Activated CD8-positive, alpha-beta memory T cell treated with anti-CD3 and anti-CD28 coated beads for 1 hour (primary cell): ENCODE data around the gene ATP2A2.
"Not testable (repeated sequence)": the region's sequence is repeated elsewhere in the genome, so short reads cannot be mapped to it uniquely, and the experiment has no call there.

ENCODE experiments used
- DNase-seq, 2 donors: peaks; one replicate each; pipeline ENCODE4 v3.0.0-alpha.2; 2020; ENCODE audit warnings: low read depth in 1 of 2; ENCODE audit errors: extremely low read depth in 1 of 2

ATP2A2 gene

GRCh38 chr12:110280779-110281548, at the start of gene ATP2A2:
ATP2A2 (plus strand) TSS chr12:110281247; CDS start chr12:110281790, 543 bp downstream.
- DNase-seq, result peak; percentile 61 to 84

- no peak for DNase-seq
Observed at GRCh38 chr12:110233212-110233903, 47.7 kb upstream of the ATP2A2 start.

- DNase-seq, result no peak
Observed at GRCh38 chr12:110234331-110234751, 46.7 kb upstream of the ATP2A2 start.

GRCh38 chr12:110234755-110235154, 46.3 kb upstream of the ATP2A2 start:
- DNase-seq, result no peak

- no peak for DNase-seq
Observed at GRCh38 chr12:110235383-110235782, 45.7 kb upstream of the ATP2A2 start.

- DNase-seq, result no peak
Observed at GRCh38 chr12:110243227-110243626, 37.8 kb upstream of the ATP2A2 start.

- no peak for DNase-seq
Observed at GRCh38 chr12:110244372-110244771, 36.7 kb upstream of the ATP2A2 start.

GRCh38 chr12:110244829-110245228, 36.2 kb upstream of the ATP2A2 start:
- DNase-seq, result no peak

GRCh38 chr12:110245369-110245772, 35.7 kb upstream of the ATP2A2 start:
- DNase-seq, result peak; percentile 0 to 26

GRCh38 chr12:110246636-110247339, 34.3 kb upstream of the ATP2A2 start:
- no peak for DNase-seq

GRCh38 chr12:110247340-110248095, 33.5 kb upstream of the ATP2A2 start:
- no peak for DNase-seq

GRCh38 chr12:110248096-110248447, 33.0 kb upstream of the ATP2A2 start:
- DNase-seq, result no peak

GRCh38 chr12:110249105-110249504, 31.9 kb upstream of the ATP2A2 start:
- DNase-seq, result no peak

- no peak for DNase-seq
Observed at GRCh38 chr12:110249716-110250225, 31.3 kb upstream of the ATP2A2 start.

- no peak for DNase-seq
Observed at GRCh38 chr12:110251381-110251780, 29.7 kb upstream of the ATP2A2 start.

- no peak for DNase-seq
Observed at GRCh38 chr12:110252716-110253115, 28.3 kb upstream of the ATP2A2 start.

GRCh38 chr12:110253176-110253575, 27.9 kb upstream of the ATP2A2 start:
- no peak for DNase-seq

GRCh38 chr12:110254971-110255540, 26.0 kb upstream of the ATP2A2 start:
- DNase-seq, result no peak

- not testable (repeated sequence) for DNase-seq
Observed at GRCh38 chr12:110255890-110256456, 25.1 kb upstream of the ATP2A2 start.

GRCh38 chr12:110256780-110257431, 24.1 kb upstream of the ATP2A2 start:
- DNase-seq, result no peak
